Loucy (cell line): ENCODE results near the gene CCL7.

ENCODE experiments used
- H2AFZ ChIP-seq: fragments of 200-600 bp; sonication (generic); 2 replicates; pipeline ENCODE4 v1.6.0; 2016; ENCODE audit warnings: antibody characterized with exemption, mild to moderate bottlenecking, low read length, moderate library complexity
- H3F3A ChIP-seq: fragments of 200-600 bp; 2 replicates; pipeline ENCODE4 v1.6.0; 2016; ENCODE audit warnings: antibody characterized with exemption, low read depth, mild to moderate bottlenecking
- H3K27me3 ChIP-seq: fragments of 200-600 bp; sonication (generic); 2 replicates; pipeline ENCODE4 v1.6.1; 2014; ENCODE audit warnings: low read length, mild to moderate bottlenecking; ENCODE audit not compliant: insufficient read depth, poor library complexity, severe bottlenecking
- H3K36me3 ChIP-seq: fragments of 200-600 bp; sonication (generic); 2 replicates; pipeline ENCODE4 v1.6.1; 2016; ENCODE audit warnings: low read length; ENCODE audit not compliant: insufficient read depth
- H3K4me1 ChIP-seq: fragments of 200-600 bp; sonication (generic); 2 replicates; pipeline ENCODE4 v1.5.1; 2014; ENCODE audit warnings: low read length, mild to moderate bottlenecking; ENCODE audit not compliant: insufficient read depth, poor library complexity, severe bottlenecking
- H3K4me2 ChIP-seq: fragments of 200-600 bp; sonication (generic); 2 replicates; pipeline ENCODE4 v1.6.0; 2014; ENCODE audit warnings: antibody characterized with exemption, low read length, low read depth, mild to moderate bottlenecking; ENCODE audit not compliant: poor library complexity, severe bottlenecking
- H3K4me3 ChIP-seq: fragments of 200-600 bp; sonication (generic); 2 replicates; pipeline ENCODE4 v1.5.1; 2014; ENCODE audit warnings: low read length, mild to moderate bottlenecking, mixed read lengths; ENCODE audit not compliant: poor library complexity, severe bottlenecking
- H3K79me2 ChIP-seq: fragments of 200-600 bp; sonication (generic); 2 replicates; pipeline ENCODE4 v1.6.1; 2014; ENCODE audit warnings: low read length; ENCODE audit not compliant: insufficient read depth
- H3K9ac ChIP-seq: fragments of 200-600 bp; sonication (generic); 2 replicates; pipeline ENCODE4 v1.6.0; 2014; ENCODE audit warnings: mild to moderate bottlenecking, low read depth, low read length, moderate library complexity; ENCODE audit not compliant: poor library complexity, severe bottlenecking
- H3K9me2 ChIP-seq: fragments of 200-600 bp; sonication (generic); replicated peaks from 2 replicates; pipeline ENCODE4 v1.6.1; 2016; ENCODE audit warnings: low read depth, low read length, mixed read lengths
- H3K9me3 ChIP-seq: fragments of 200-600 bp; sonication (generic); 2 replicates; pipeline ENCODE4 v1.6.1; 2014; ENCODE audit warnings: mild to moderate bottlenecking, antibody characterized with exemption, low read length, low read depth; ENCODE audit not compliant: insufficient read depth
- H4K20me1 ChIP-seq: fragments of 200-600 bp; sonication (generic); 2 replicates; pipeline ENCODE4 v1.6.0; 2014; ENCODE audit warnings: antibody characterized with exemption, low read length, mild to moderate bottlenecking; ENCODE audit not compliant: insufficient read depth, poor library complexity, severe bottlenecking
- EZH2phosphoT487 ChIP-seq: fragments of 200-600 bp; IDR thresholded peaks from 2 replicates; pipeline ENCODE4 v1.6.1; 2018; ENCODE audit warnings: antibody characterized with exemption, mild to moderate bottlenecking, moderate library complexity, borderline replicate concordance
- TF ChIP-seq, protein P1 (sequence below): fragments of 200-600 bp; sonication (generic); conservative IDR thresholded peaks from 2 replicates; pipeline ENCODE4 v1.5.1; 2014; ENCODE audit warnings: mild to moderate bottlenecking, antibody characterized with exemption, low read length

Gene CCL7

DNA sequence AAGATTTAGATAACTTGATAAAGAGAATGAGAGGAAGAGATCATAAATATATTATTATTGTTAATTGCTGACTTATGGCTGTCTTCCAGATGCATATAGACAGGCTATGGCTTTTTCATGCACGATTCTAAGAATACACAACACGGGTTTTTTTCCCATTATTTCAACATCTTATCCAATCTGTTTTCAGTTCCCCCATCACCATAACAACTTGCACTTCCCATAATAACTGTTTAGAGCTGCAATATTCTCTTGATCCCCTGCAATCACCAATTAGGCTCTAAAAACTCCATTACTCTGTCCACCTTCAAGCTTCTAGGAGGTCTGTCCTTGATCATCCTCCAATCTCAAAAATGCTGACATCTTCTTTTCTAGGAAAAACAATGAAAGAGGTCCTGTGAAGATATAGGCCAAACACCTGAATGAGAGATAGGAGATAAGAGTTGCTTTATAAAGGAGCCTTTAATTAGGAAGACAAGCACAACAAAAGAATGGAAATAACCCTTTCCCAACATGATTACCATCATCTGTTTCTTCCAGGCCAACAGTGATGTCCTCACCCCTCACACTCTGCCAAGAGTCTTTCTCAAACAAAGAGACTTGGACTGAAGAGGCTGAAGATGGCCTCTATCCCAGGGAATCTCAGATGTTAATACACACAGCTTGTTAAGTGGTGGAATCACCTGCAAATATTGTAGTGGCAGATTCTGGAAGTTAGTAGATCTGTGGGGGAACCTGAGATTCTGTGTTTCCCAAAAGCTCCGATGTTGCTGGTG lies 47.1 kb upstream of the CCL7 start:
- TF ChIP-seq, protein P1, sequence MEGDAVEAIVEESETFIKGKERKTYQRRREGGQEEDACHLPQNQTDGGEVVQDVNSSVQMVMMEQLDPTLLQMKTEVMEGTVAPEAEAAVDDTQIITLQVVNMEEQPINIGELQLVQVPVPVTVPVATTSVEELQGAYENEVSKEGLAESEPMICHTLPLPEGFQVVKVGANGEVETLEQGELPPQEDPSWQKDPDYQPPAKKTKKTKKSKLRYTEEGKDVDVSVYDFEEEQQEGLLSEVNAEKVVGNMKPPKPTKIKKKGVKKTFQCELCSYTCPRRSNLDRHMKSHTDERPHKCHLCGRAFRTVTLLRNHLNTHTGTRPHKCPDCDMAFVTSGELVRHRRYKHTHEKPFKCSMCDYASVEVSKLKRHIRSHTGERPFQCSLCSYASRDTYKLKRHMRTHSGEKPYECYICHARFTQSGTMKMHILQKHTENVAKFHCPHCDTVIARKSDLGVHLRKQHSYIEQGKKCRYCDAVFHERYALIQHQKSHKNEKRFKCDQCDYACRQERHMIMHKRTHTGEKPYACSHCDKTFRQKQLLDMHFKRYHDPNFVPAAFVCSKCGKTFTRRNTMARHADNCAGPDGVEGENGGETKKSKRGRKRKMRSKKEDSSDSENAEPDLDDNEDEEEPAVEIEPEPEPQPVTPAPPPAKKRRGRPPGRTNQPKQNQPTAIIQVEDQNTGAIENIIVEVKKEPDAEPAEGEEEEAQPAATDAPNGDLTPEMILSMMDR = no peak
- TF ChIP-seq EZH2phosphoT487 = no peak
- Histone ChIP-seq H3K79me2 (no peaks in the 10 kb centered on the region), H3K27me3 (no peaks in the 10 kb centered on the region), H3K4me2 (no peak overlapping the region), H3F3A (no peaks in the 10 kb centered on the region), H2AFZ (no peak overlapping the region), H4K20me1 (no peaks in the 10 kb centered on the region), H3K9ac (no peak overlapping the region), H3K4me1 (peaks cover 17% of the 10 kb centered on the region), H3K36me3 (no peaks in the 10 kb centered on the region), H3K9me3 (no peaks in the 10 kb centered on the region), H3K4me3 (no peak overlapping the region), H3K9me2 (no peaks in the 10 kb centered on the region)

DNA sequence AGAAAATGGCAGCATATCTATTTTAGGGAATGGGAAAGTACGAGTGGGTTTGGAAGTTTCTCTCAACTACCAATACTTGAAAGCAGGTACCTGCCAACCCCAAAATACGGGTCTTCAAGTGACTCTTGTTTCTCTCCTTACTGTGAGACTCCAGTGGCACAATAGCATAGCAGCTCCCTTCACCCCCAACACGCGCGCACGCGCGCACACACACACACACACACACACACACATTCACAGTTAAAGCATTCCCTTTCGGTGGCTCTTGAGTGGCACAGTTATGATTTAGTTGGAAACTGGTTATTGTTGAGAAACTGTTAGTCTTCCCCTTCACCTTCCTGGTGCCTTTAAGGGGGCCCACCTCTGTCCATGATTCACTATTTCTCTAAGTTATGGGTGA lies 45.0 kb upstream of the CCL7 start:
- Histone ChIP-seq H3K4me1 (no peaks in the 10 kb centered on the region), H3F3A (no peaks in the 10 kb centered on the region), H3K9me3 (peaks cover under 1% of the 10 kb centered on the region; the same call in 1 of the 2 replicates), H3K9ac (no peak overlapping the region), H3K36me3 (no peaks in the 10 kb centered on the region), H2AFZ (no peak overlapping the region), H4K20me1 (no peaks in the 10 kb centered on the region), H3K79me2 (no peaks in the 10 kb centered on the region), H3K27me3 (no peaks in the 10 kb centered on the region), H3K9me2 (no peaks in the 10 kb centered on the region), H3K4me2 (no peak overlapping the region), H3K4me3 (no peak overlapping the region)
- TF ChIP-seq EZH2phosphoT487 = no peak
- TF ChIP-seq, protein P1 = no peak

DNA sequence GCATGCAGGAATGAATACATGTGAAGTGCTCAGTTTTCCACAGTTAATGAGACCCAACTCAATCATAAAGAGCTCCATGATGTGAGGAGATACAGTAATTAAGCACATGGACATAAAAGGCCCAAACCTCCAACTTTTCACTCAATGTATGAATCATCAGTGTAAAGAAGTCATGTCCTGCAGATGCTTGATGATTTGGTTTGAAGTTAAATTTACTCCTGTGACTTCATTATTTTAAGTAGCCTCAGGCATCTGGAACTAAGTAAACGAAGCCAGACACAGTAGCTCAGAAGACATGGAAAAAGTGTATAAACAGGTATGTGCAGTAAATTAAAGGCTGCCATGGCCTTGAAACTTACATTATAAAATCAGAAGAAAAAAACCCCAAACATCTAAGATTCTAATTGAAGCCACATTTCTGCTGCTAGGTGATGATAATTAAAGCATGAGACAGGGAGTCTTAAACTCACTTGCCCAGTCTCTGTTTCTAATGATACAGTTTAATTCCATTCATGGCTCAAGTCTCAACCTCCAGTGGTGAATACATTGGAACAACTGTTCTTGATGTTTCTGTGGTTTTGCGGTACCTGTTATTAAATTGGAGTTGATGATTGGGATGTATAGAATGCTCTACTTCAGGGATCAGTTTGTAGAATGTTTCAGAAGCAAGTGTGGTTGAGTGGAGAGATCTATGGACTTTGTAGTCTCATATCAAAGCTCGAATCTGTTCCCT lies 43.8 kb upstream of the CCL7 start:
- H3K9me2 ChIP-seq = no peaks in the 10 kb centered on the region
- no peaks in the 10 kb centered on the region for H3K36me3 ChIP-seq
- TF ChIP-seq, protein P1 = no peak
- TF ChIP-seq EZH2phosphoT487 = no peak
- H3K4me2 ChIP-seq = no peak overlapping the region
- no peak overlapping the region for H2AFZ ChIP-seq
- H3F3A ChIP-seq = no peaks in the 10 kb centered on the region
- no peak overlapping the region for H3K4me3 ChIP-seq
- no peak overlapping the region for H3K9ac ChIP-seq
- no peaks in the 10 kb centered on the region for H3K79me2 ChIP-seq
- H3K9me3 ChIP-seq = peaks cover 6% of the 10 kb centered on the region; the same call in 1 of the 2 replicates
- H3K4me1 ChIP-seq = no peaks in the 10 kb centered on the region
- H3K27me3 ChIP-seq = no peaks in the 10 kb centered on the region
- H4K20me1 ChIP-seq = no peaks in the 10 kb centered on the region
